Right atrium auricular region (tissue), 2 donors: ENCODE results near the gene UTS2. TPM values are rescaled to one million over a fixed set of nuclear protein-coding genes. Genes with fewer than 3 reads are reported as not detected.

Source experiments
- DNase-seq: peaks from one replicate; pipeline ENCODE4 v3.0.0-alpha.2; 2019; ENCODE audit warnings: low spot score
- H3K27ac ChIP-seq, 2 donors: fragments of 200-600 bp; sonication (generic); 1 replicate in 1 of 2; 2 replicates in 1 of 2; pipeline ENCODE4 v1.5.1; 2016 to 2019
- H3K27me3 ChIP-seq, 2 donors: fragments of 200-600 bp; sonication (generic); one replicate each; pipeline versions ENCODE4 v1.5.1 to v1.6.0; 2017 to 2019
- H3K36me3 ChIP-seq: fragments of 200-600 bp; sonication (generic); one replicate; pipeline ENCODE4 v1.5.1; 2016
- H3K4me1 ChIP-seq, 2 donors: fragments of 200-600 bp; sonication (generic); one replicate each; pipeline versions ENCODE4 v1.5.1 to v1.6.0; 2017 to 2019
- H3K4me3 ChIP-seq, 2 donors: fragments of 200-600 bp; sonication (generic); 1 replicate in 1 of 2; 2 replicates in 1 of 2; pipeline ENCODE4 v1.5.1; 2017 to 2019; ENCODE audit warnings: mild to moderate bottlenecking in 1 of 2, moderate library complexity in 1 of 2
- H3K9me3 ChIP-seq, 2 donors: fragments of 200-600 bp; sonication (generic); one replicate each; pipeline ENCODE4 v1.5.1; 2019
- CTCF ChIP-seq, 2 donors: fragments of 200-600 bp; sonication (generic); IDR thresholded peaks; one replicate each; pipeline ENCODE4 v1.5.1; 2019; ENCODE audit warnings: antibody characterized with exemption in 2 of 2
- total RNA-seq, 2 donors: library from RNA; depleted of rRNA; stranded (reverse); fragments of >200 nt; gene quantifications; one replicate each; pipeline ENCODE4 v1.1.0, GENCODE V29; 2016

Gene UTS2
- total RNA-seq, 2 donors from 2014 or later = not detected

- H3K4me1 ChIP-seq = no peaks in the 10 kb centered on the region
- no peak for TF ChIP-seq CTCF (IDR thresholded peaks at IDR 0.05)
These were observed 38.9 kb upstream of the UTS2 start for GRCh38 chr1:7891804-7892203.

GRCh38 chr1:7890853-7891252 lies 38.0 kb upstream of the UTS2 start:
- H3K9me3 ChIP-seq = no peaks in the 10 kb centered on the region
- no peaks in the 10 kb centered on the region for H3K4me1 ChIP-seq
- no peak overlapping the region for H3K4me3 ChIP-seq
- H3K27me3 ChIP-seq = no peaks in the 10 kb centered on the region
- no peaks in the 10 kb centered on the region for H3K36me3 ChIP-seq
- H3K27ac ChIP-seq = no peak overlapping the region
- TF ChIP-seq CTCF (IDR thresholded peaks at IDR 0.05) = no peak
- DNase-seq = no peak

More at GRCh38 chr1:7891804-7892203, 38.9 kb upstream of the UTS2 start:
- Histone ChIP-seq H3K9me3 (no peaks in the 10 kb centered on the region), H3K36me3 (no peaks in the 10 kb centered on the region), H3K27ac (no peak overlapping the region), H3K4me3 (no peak overlapping the region), H3K27me3 (no peaks in the 10 kb centered on the region)
- DNase-seq = no peak

GRCh38 chr1:7888248-7889081 lies 35.6 kb upstream of the UTS2 start:
- Histone ChIP-seq H3K4me1 (no peaks in the 10 kb centered on the region), H3K9me3 (no peaks in the 10 kb centered on the region), H3K27ac (no peak overlapping the region), H3K36me3 (no peaks in the 10 kb centered on the region), H3K27me3 (no peaks in the 10 kb centered on the region), H3K4me3 (no peak overlapping the region)
- no peak for DNase-seq
- no peak for TF ChIP-seq CTCF (IDR thresholded peaks at IDR 0.05)

- no peak for DNase-seq
- no peak overlapping the region for H3K4me3 ChIP-seq
- no peak overlapping the region for H3K27ac ChIP-seq
- no peaks in the 10 kb centered on the region for H3K9me3 ChIP-seq
- TF ChIP-seq CTCF (IDR thresholded peaks at IDR 0.05) = no peak
- H3K27me3 ChIP-seq = no peaks in the 10 kb centered on the region
- H3K4me1 ChIP-seq = no peaks in the 10 kb centered on the region
- H3K36me3 ChIP-seq = no peaks in the 10 kb centered on the region
These were observed 33.5 kb upstream of the UTS2 start for GRCh38 chr1:7886405-7886745.

GRCh38 chr1:7885513-7886404 lies 32.9 kb upstream of the UTS2 start:
- Histone ChIP-seq H3K27me3 (no peaks in the 10 kb centered on the region), H3K36me3 (no peaks in the 10 kb centered on the region), H3K4me3 (no peak overlapping the region), H3K27ac (no peak overlapping the region), H3K9me3 (no peaks in the 10 kb centered on the region), H3K4me1 (no peaks in the 10 kb centered on the region)
- no peak for TF ChIP-seq CTCF (IDR thresholded peaks at IDR 0.05)
- no peak for DNase-seq
